Kidney epithelial cell (primary cell): ENCODE data around the gene XIST. TPM values are rescaled to one million over a fixed set of nuclear protein-coding genes. Genes with fewer than 3 reads are reported as not detected.

Source experiments
- DNase-seq: peaks from one replicate; pipeline ENCODE4 v3.0.0-alpha.2; 2010; ENCODE audit warnings: low read depth
- H3K27me3 ChIP-seq: 2 replicates; pipeline ENCODE4 v1.6.0; 2011; ENCODE audit warnings: low read length; ENCODE audit not compliant: control insufficient read depth, insufficient read depth
- H3K36me3 ChIP-seq: 2 replicates; pipeline ENCODE4 v1.5.1; 2011; ENCODE audit warnings: low read length; ENCODE audit not compliant: control insufficient read depth, insufficient read depth
- H3K4me3 ChIP-seq: 2 replicates; pipeline ENCODE4 v1.5.1; 2011; ENCODE audit warnings: low read depth, mild to moderate bottlenecking, control low read depth, low read length
- CTCF ChIP-seq: IDR thresholded peaks from 2 replicates; pipeline ENCODE4 v1.5.1; 2011; ENCODE audit warnings: mild to moderate bottlenecking, moderate library complexity, low read length, control low read depth, inconsistent platforms; ENCODE audit not compliant: insufficient read depth, poor library complexity, severe bottlenecking
- total RNA-seq: library from RNA; depleted of rRNA; stranded (reverse); fragments of >200 nt; gene quantifications from 2 replicates; pipeline ENCODE4 v1.2.3, GENCODE V29; 2015

Gene XIST
- total RNA-seq, 1 donor from 2014 or later, result not detected

- Histone ChIP-seq H3K36me3 (peaks cover 1% of the 10 kb centered on the region), H3K27me3 (no peaks in the 10 kb centered on the region), H3K4me3 (no peak overlapping the region)
- no peak for DNase-seq
- TF ChIP-seq CTCF, result no peak
Observed at GRCh38 chrX:73828080-73828720, 24.3 kb downstream of the XIST start.

- no peak for TF ChIP-seq CTCF
- Histone ChIP-seq H3K36me3 (peaks cover 1% of the 10 kb centered on the region), H3K27me3 (no peaks in the 10 kb centered on the region), H3K4me3 (no peak overlapping the region)
- DNase-seq, result no peak
Observed at GRCh38 chrX:73827406-73827805, 25.1 kb downstream of the XIST start.

- no peak for DNase-seq
- Histone ChIP-seq H3K4me3 (no peak overlapping the region), H3K36me3 (peaks cover 1% of the 10 kb centered on the region), H3K27me3 (no peaks in the 10 kb centered on the region)
- TF ChIP-seq CTCF, result no peak
Observed at GRCh38 chrX:73826996-73827395, 25.5 kb downstream of the XIST start.

GRCh38 chrX:73825569-73825968 lies 26.9 kb downstream of the XIST start:
- no peak for DNase-seq
- H3K4me3 ChIP-seq, result no peak overlapping the region
- no peaks in the 10 kb centered on the region for H3K27me3 ChIP-seq
- H3K36me3 ChIP-seq, result peaks cover 3% of the 10 kb centered on the region
- no peak for TF ChIP-seq CTCF

- no peak for DNase-seq
- Histone ChIP-seq H3K27me3 (no peaks in the 10 kb centered on the region), H3K36me3 (peaks cover 3% of the 10 kb centered on the region), H3K4me3 (no peak overlapping the region)
- no peak for TF ChIP-seq CTCF
Observed at GRCh38 chrX:73823473-73824004, 29.0 kb downstream of the XIST start.

- peaks cover 3% of the 10 kb centered on the region for H3K36me3 ChIP-seq
- no peak for DNase-seq
- no peak for TF ChIP-seq CTCF
- H3K27me3 ChIP-seq, result no peaks in the 10 kb centered on the region
- H3K4me3 ChIP-seq, result no peak overlapping the region
Observed at GRCh38 chrX:73822775-73823174, 29.7 kb downstream of the XIST start.
